Activated CD8-positive, alpha-beta memory T cell treated with anti-CD3 and anti-CD28 coated beads for 36 hours (primary cell): ENCODE data around the gene RARRES2. TPM values are rescaled to one million over a fixed set of nuclear protein-coding genes. Genes with fewer than 3 reads are reported as not detected.
"Not testable (repeated sequence)": the region's sequence is repeated elsewhere in the genome, so short reads cannot be mapped to it uniquely, and the experiment has no call there.

Source experiments
- CTCF ChIA-PET: fragments of 350-600 bp; sonication (Branson Sonifier 250); formaldehyde crosslinking; loops from one replicate; lab custom pipeline; 2021; ENCODE audit warnings: antibody characterized with exemption; lab: Charles Lee
- POLR2A ChIA-PET: fragments of 350-600 bp; sonication (Branson Sonifier 250); formaldehyde crosslinking; loops from one replicate; lab custom pipeline; 2021; ENCODE audit warnings: antibody characterized with exemption; lab: Charles Lee
- total RNA-seq, 2 experiments: library from RNA; stranded (reverse); gene quantifications; one replicate each; pipeline ENCODE4 v1.2.3, GENCODE V29; 2021

The RARRES2 gene
- total RNA-seq, 2 experiments from 2014 or later, result not detected

DNA sequence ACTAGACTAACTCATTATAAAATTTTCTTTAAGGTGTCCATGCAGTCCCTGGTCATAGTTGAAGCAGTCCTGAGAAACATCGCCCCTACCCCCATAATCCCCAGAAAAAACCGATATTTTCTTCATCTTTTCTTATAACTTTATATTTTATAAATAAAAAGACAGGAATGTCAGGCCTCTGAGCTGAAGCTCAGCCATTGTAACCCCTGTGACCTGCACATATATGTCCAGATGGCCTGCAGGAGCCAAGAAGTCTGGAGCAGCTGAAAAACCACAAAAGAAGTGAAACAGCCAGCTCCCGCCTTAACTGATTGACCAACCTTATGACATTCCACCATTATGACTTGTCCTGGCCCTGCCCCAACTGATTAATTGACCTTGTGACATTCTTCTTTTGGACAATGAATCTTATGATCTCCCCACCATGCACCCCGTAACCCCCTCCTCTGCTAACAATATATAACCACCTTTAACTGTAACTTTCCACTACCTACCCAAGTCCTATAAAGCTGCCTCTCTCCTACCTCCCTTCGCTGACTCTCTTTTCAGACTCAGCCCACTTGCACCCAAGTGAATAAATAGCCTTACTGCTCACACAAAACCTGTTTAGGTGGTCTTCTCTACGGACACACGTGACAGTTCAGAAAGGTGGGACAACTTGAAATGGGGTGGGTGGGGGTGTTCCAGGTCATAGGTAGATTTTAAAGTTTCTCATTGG lies 28.6 kb downstream of the RARRES2 start:
- CTCF ChIA-PET, POLR2A ChIA-PET: not testable (repeated sequence)

- CTCF ChIA-PET, result no interaction called here
- POLR2A ChIA-PET, result no interaction called here
Measured at GRCh38 chr7:150311711-150312110, 29.7 kb downstream of the RARRES2 start.

DNA sequence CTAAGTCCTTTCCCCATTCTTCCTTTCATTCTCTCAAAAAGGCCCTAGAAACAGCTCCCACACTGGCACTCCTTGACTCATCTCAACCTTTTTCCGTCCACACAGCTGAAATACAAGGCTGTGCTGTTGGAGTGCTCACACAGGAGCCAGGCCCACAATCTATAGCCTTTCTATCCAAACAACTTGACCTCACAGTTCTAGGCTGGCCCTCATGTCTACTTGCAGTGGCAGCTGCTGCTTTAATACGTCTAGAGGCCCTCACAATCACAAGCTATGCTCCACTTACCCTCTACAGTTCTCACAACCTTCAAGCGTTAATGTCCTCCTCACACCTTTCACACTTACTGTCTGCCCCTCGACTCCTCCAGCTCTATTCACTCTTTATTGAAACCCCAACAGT lies 30.3 kb downstream of the RARRES2 start:
- CTCF ChIA-PET, result no interaction called here
- POLR2A ChIA-PET, result no interaction called here

DNA sequence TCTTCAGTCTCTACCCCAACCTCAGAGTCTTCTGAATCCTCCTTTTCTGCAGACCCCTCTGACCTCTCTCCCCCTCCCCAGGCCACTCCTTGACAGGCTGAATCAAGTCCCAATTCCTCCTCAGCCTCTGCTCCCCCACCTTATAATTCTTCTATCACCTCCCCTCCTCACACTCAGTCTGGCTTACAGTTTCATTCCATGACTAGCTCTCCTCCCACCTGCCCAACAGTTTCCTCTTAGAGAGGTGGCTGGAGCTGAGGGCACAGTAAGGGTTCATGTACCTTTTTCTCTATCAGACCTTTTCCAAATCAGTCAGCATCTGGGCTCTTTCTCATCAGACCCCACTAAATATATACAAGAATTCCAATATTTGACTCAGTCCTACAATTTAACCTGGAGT lies 32.9 kb downstream of the RARRES2 start:
- POLR2A ChIA-PET, result no interaction called here
- CTCF ChIA-PET, result no interaction called here

- POLR2A ChIA-PET, result no interaction called here
Measured at GRCh38 chr7:150307904-150308303, 33.5 kb downstream of the RARRES2 start.

DNA sequence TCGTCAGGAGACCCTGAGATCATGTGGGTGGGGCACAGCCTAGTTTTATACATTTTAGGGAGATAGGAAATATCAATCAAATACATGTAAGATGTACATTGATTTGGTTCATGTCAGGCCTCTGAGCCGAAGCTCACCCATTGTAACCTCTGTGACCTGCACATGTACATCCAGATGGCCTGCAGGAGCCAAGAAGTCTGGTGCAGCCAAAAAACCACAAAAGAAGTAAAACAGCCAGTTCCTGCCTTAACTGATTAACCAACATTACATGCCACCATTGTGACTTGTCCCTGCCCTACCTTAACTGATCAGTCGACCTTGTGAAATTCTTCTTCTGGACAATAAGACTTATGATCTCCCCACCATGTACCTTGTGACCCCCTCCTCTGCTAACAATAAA lies 34.3 kb downstream of the RARRES2 start:
- CTCF ChIA-PET, result no interaction called here
- POLR2A ChIA-PET, result no interaction called here

More at GRCh38 chr7:150307904-150308303, 33.5 kb downstream of the RARRES2 start:
- CTCF ChIA-PET, result no interaction called here

DNA sequence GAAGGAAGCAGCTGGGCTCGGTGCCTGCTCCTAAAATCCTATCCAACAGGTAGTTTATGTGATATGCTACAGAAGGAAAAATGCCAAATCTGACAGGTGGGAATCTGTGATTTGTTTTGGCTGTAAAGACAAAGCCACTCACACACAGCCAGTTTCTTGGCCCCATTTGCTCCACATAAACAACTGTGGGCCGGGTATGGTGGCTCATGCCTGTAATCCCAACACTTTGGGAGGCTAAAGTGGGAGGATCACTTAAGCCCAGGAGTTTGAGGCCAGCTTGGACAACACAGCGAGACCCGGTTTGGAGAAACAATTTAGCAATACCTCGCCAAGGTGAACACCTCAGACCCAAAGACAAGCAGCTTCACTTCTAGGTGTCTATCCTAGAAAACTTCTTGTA lies 35.1 kb downstream of the RARRES2 start:
- POLR2A ChIA-PET, CTCF ChIA-PET: not testable (repeated sequence)

DNA sequence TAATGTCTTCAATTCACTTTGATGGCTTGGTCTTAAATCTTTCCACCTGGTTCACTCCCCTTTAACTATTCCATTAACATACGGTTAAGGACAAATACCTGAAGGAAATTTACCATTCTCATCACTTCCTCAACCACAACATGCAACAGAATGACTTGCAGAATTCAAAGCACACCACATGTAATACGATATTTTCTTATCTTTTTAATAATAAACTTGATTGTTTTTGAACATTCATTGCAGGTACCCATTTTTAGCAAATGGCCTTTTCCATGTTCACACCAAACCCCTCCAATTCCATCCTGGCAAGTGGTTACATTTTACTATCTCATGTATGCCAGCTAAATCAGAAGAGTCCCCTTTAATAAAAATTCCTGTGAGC lies 35.5 kb downstream of the RARRES2 start:
- POLR2A ChIA-PET, result not testable (repeated sequence)

DNA sequence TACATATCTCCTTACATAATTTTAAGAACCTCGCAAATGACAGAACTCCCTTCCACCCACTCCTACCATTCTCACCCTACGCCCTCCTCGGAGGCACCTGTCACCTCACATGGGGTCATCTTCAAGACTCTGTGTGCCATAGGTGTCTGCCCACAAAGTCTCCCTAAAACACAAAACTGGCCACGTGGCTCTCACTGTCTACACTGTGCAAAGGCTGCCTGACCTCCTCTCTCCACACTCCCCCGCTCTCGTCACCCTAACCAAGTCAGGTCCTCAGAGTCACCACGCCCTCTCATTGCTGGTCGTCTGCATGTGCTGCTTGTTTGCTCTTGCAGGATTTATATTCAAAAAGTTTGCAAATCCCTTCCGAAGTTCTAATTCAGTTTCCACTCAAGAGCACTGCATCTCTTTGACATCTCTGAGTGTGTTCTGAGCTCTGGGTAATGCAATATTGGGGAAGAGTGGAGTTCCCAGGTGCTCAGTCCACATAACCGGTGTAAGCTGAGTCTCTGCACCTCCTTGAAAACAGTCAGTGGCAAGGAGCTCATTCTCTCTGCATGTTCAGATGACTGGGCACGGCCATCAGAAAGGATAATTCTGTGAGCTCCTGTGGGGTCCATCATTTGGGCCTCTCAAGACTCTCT lies 36.0 kb downstream of the RARRES2 start:
- POLR2A ChIA-PET, CTCF ChIA-PET: not testable (repeated sequence)

More for the DNA sequence above, 35.5 kb downstream of the RARRES2 start:
- CTCF ChIA-PET, result not testable (repeated sequence)

- POLR2A ChIA-PET, CTCF ChIA-PET: not testable (repeated sequence)
Measured at GRCh38 chr7:150304499-150305258, 36.8 kb downstream of the RARRES2 start.

DNA sequence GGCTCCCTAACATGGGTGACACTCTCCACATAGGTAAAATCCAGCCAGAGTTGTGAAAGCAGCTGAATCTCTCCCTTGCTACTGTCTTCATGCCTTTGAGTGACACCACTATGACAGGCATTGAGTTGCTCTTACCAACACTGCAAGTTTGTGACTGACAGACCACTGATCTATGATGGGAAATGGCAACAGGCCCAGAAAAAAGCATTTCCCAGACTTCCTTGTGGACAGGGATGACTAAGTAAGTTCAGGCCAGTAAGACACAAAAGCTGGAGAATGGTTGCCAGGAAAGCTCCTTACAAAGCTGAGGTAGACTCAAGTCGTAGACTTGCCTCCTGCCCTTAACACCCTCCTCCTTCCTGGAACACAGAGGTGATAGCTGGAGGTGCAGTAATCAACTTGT lies 38.5 kb downstream of the RARRES2 start:
- CTCF ChIA-PET, POLR2A ChIA-PET: not testable (repeated sequence)

DNA sequence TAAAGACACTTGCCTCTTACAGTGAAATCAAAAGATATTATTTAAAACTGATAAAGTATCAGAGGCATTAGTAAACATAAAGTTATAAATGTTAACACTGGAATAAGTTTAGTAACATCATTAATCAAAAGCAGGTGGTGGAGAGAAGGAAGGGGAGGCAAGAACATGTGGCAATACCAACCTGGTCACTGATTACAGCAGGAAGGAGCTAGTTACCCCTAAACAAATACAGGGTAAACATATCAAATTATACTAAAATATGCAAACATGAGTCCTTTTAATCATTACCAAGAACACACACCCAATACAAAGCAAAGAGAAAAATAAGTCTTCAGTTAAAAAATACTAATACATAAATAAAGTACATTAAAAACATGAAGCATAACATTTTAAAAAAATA lies 43.5 kb downstream of the RARRES2 start:
- CTCF ChIA-PET, POLR2A ChIA-PET: not testable (repeated sequence)

- POLR2A ChIA-PET, result not testable (repeated sequence)
Measured at GRCh38 chr7:150296802-150297201, 44.6 kb downstream of the RARRES2 start.

GRCh38 chr7:150295614-150296013 lies 45.8 kb downstream of the RARRES2 start:
- POLR2A ChIA-PET, CTCF ChIA-PET: not testable (repeated sequence)

More at GRCh38 chr7:150296802-150297201, 44.6 kb downstream of the RARRES2 start:
- CTCF ChIA-PET, result not testable (repeated sequence)

GRCh38 chr7:150295027-150295426 lies 46.4 kb downstream of the RARRES2 start:
- CTCF ChIA-PET, POLR2A ChIA-PET: not testable (repeated sequence)

GRCh38 chr7:150290317-150290716 lies 51.1 kb downstream of the RARRES2 start:
- CTCF ChIA-PET, result interaction anchor here (1.5 kb wide), 1 partner anchor 131 kb away, joined by 3 read pairs; no protein-coding TSS in a partner anchor
- POLR2A ChIA-PET, result not testable (repeated sequence)

DNA sequence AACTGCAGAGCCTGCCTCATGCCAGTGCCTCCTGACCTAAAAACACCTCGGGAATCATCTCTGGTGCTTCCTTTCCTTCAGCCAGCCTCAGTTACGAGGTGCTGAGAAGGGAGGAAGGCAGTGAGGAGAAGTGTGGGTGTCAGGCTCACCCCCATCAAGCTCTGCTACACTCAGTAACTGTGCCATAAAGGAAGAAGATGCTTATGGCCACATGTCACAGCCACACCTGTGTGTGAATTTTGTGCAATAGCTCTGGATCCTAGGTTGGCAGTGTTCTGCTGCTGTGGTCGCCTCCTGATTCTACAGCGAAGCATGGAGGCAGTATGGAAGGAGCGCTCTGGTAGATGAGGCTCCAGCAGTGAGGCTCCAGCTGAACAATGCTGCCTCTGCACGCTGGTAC lies 52.6 kb downstream of the RARRES2 start:
- CTCF ChIA-PET, POLR2A ChIA-PET: not testable (repeated sequence)
